ENCODE results near the gene ANKUB1. TPM values are rescaled to one million over a fixed set of nuclear protein-coding genes. Genes with fewer than 3 reads are reported as not detected.

ANKUB1 gene
- total RNA-seq, 1 donor from 2014 or later: not detected

DNA sequence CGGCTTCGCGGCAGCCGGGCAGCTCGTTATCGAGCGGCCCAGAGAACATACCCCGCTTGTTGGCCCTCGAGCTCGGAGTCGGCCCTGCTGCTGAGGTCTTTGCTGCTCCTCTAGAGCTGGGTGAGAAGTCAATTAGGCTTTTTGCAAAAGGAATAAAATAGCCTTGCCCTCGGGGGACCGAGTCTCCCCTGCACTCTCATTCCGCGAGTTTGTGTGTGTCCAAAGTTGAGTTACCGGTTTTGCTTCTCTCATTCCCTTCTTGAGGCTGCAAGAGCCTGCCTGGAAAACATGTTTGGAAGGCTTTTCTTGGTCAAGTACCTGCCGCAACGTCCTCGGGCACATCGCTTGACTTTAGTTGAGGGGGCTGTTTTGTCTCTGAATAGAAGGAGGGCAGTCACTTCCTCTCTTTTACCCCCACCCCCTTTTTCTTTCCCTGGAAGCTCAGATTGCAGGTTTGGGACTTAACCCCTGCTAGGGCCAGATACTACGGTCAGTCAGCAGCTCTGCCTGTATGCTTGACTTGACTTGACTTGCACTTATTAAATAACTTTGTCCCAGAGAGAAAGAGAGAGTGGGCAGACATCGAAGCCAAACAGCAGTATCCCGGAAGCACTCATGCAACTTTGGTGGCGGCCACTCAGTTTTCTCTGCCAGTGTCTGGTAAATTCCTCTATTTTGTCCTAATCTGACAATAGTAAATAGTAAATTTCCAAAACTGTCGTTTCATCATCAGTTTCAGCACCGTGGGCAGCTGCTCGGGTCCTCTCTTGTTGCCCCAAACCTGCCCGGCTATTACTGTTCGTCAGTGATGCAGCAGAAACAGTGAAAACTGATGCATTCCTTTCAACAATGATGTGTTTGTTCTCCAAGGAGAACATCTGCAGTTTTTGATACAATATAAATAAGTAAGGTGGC, 21.3 kb upstream of the ANKUB1 start:
- Mint-ChIP-seq H3K9me3 (no peaks in the 10 kb centered on the region), H3K27ac (peak overlapping the region; percentile 100)
- intact Hi-C loops (cut with micrococcal nuclease): loop anchor here (1.0 to 10.0 kb wide), 9 partner anchors 159 to 949 kb away; partner anchors contain the start of genes EIF2A, ERICH6, HLTF and HPS3

DNA sequence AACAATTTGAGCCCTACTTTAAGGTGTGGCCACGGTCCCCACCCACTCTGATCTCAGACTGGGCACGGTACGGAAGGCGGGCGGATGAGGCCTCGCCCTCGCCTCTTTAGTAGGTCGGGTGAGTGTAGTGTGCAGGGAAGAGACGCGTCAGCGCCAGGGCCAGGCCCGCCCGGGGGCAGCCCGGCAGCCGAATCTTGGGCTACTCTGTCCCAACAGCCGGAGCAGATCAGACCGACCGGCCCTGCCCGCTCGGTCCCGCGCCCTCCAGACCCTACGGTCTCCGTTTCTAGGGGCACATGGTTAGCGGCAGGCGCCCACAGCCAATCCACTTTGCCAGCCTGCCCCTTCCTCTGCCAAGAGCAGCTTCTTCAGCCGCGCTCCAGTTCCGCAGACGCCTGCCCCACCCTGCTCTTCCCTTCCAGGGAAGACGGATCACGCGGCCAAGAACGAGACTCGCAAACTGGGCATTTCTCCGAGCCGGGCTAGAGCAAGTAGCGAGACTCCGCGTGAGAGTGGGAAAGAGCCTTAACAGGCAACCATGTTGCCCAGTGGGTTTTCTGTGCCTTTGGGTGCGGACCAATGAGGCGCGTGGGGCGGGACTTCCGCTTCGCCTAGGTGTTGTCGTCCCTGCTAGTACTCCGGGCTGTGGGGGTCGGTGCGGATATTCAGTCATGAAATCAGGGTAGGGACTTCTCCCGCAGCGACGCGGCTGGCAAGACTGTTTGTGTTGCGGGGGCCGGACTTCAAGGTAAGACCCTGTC, 20.4 kb upstream of the ANKUB1 start, which contains the start of gene RNF13:
TSS of gene RNF13 (plus strand) at position 610 of the 761 bp plus-strand sequence. CDS start 32,812 bp downstream, outside the sequence.
- Mint-ChIP-seq H3K36me3 (ENCODE audit: low read depth) (peaks cover 18% of the 10 kb centered on the region), H3K4me1 (peaks cover 53% of the 10 kb centered on the region), H3K9me3 (no peaks in the 10 kb centered on the region), H3K27me3 (peaks cover 3% of the 10 kb centered on the region), H3K4me3 (peak within 1 kb of the TSS; percentile 99), H3K27ac (peak within 1 kb of the TSS; percentile 100)
- intact Hi-C loops (cut with micrococcal nuclease): loop anchor here (1.0 to 10.0 kb wide), 12 partner anchors 47 to 950 kb away; partner anchors contain the start of genes COMMD2, EIF2A, ERICH6 and GYG1
- TF ChIP-seq, protein P1, sequence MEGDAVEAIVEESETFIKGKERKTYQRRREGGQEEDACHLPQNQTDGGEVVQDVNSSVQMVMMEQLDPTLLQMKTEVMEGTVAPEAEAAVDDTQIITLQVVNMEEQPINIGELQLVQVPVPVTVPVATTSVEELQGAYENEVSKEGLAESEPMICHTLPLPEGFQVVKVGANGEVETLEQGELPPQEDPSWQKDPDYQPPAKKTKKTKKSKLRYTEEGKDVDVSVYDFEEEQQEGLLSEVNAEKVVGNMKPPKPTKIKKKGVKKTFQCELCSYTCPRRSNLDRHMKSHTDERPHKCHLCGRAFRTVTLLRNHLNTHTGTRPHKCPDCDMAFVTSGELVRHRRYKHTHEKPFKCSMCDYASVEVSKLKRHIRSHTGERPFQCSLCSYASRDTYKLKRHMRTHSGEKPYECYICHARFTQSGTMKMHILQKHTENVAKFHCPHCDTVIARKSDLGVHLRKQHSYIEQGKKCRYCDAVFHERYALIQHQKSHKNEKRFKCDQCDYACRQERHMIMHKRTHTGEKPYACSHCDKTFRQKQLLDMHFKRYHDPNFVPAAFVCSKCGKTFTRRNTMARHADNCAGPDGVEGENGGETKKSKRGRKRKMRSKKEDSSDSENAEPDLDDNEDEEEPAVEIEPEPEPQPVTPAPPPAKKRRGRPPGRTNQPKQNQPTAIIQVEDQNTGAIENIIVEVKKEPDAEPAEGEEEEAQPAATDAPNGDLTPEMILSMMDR (IDR thresholded peaks at IDR 0.05): no peak
- ATAC-seq (ENCODE audit: low read depth) (peak; percentile 88), DNase-seq (peak; percentile 87)
- POLR2A ChIA-PET: interaction anchor here (0.9 to 3.0 kb wide), 5 partner anchors 41 to 790 kb away, joined by 3 to 23 read pairs (median 3); partner anchors contain the start of genes COMMD2, PFN2, SELENOT and TSC22D2
- CTCF ChIA-PET: interaction anchor here (2.2 kb wide), 1 partner anchor 60 kb away, joined by 7 read pairs; the partner anchor contains the start of gene COMMD2

More for the DNA sequence above, 21.3 kb upstream of the ANKUB1 start:
- peak; percentile 8 for ATAC-seq (ENCODE audit: low read depth)
- Mint-ChIP-seq H3K36me3 (ENCODE audit: low read depth) (peaks cover 18% of the 10 kb centered on the region), H3K4me1 (peaks cover 57% of the 10 kb centered on the region), H3K4me3 (peak overlapping the region; percentile 99), H3K27me3 (no peaks in the 10 kb centered on the region)
- no peak for DNase-seq
- POLR2A ChIA-PET: interaction anchor here (0.9 to 3.0 kb wide), 6 partner anchors 31 to 789 kb away, joined by 3 to 23 read pairs (median 3); partner anchors contain the start of genes COMMD2, PFN2, SELENOT and TSC22D2
- TF ChIP-seq, protein P1 (IDR thresholded peaks at IDR 0.05): no peak
- CTCF ChIA-PET: interaction anchor here (1.4 to 2.2 kb wide), 2 partner anchors 41 to 61 kb away, joined by 3 to 7 read pairs; partner anchors contain the start of gene COMMD2

DNA sequence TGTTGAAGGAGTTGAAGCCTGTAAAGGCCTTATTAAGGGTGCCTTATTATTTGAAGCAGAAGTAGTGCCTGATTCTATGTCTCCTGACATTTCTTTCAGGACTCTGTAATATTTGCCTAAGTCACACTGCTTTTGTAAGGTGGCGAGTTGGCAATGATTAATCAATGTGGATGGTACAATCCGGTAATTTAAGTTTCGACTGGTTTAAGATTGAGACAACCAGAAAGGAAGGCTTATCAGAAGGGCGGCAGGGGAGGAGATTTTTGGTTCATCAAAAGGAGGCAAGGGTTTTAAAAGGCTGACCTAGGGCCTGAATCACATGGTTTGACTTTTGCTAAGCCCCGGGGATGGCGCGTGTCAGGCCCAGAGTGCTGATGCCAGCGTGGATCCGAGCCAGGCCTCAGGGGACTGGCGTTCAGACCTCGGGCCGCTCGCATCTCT, 19.8 kb upstream of the ANKUB1 start:
- peak overlapping the region; percentile 100 for H3K27ac Mint-ChIP-seq
- intact Hi-C loops (cut with micrococcal nuclease): loop anchor here (1.0 to 10.0 kb wide), 11 partner anchors 47 to 951 kb away; partner anchors contain the start of genes COMMD2, ERICH6, GYG1 and HLTF
- no peak for ATAC-seq (ENCODE audit: low read depth)
- CTCF ChIA-PET: no interaction called here
- POLR2A ChIA-PET: interaction anchor here (1.0 to 3.0 kb wide), 4 partner anchors 41 to 791 kb away, joined by 3 to 23 read pairs (median 4); partner anchors contain the start of genes COMMD2, PFN2 and SELENOT
- peak overlapping the region; percentile 99 for H3K4me3 Mint-ChIP-seq
- no peaks in the 10 kb centered on the region for H3K9me3 Mint-ChIP-seq
- peaks cover 18% of the 10 kb centered on the region for H3K36me3 Mint-ChIP-seq (ENCODE audit: low read depth)
- DNase-seq: no peak
- TF ChIP-seq, protein P1 (IDR thresholded peaks at IDR 0.05): no peak
- H3K27me3 Mint-ChIP-seq: peaks cover 3% of the 10 kb centered on the region
- H3K4me1 Mint-ChIP-seq: peaks cover 47% of the 10 kb centered on the region

DNA sequence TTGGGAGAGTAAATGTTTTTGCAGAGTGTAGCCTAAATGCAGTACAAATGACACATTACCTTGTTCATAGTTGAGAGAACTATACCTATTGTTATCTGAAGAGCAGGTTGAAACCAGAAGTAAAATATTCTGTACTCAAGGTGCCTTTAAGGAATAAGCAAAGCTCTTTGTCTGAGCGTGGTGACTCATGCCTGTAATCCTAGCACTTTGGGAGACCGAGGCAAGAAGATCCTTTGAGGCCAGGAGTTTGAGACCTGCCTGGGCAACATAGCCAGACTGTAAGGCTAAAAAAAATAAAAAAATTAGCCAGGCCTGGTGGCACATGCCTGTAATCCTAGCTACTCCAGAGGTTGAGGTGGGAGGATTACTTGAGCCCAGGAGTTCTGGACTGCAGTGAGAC, 18.5 kb upstream of the ANKUB1 start:
- H3K27ac Mint-ChIP-seq: no peak overlapping the region
- DNase-seq (no peak), ATAC-seq (ENCODE audit: low read depth) (no peak)
- H3K4me1 Mint-ChIP-seq: peaks cover 40% of the 10 kb centered on the region
- no peaks in the 10 kb centered on the region for H3K9me3 Mint-ChIP-seq
- H3K4me3 Mint-ChIP-seq: no peak overlapping the region
- CTCF ChIA-PET: interaction anchor here (0.7 to 1.2 kb wide), 2 partner anchors 30 to 37 kb away, joined by 3 read pairs; no protein-coding TSS in a partner anchor
- H3K27me3 Mint-ChIP-seq: peaks cover 3% of the 10 kb centered on the region
- TF ChIP-seq, protein P1 (IDR thresholded peaks at IDR 0.05): no peak
- H3K36me3 Mint-ChIP-seq (ENCODE audit: low read depth): peaks cover 15% of the 10 kb centered on the region
- POLR2A ChIA-PET: no interaction called here
- intact Hi-C loops (cut with micrococcal nuclease): loop anchor here (5.0 to 10.0 kb wide), 4 partner anchors 161 to 891 kb away; partner anchors contain the start of genes ERICH6, HLTF, HPS3 and PFN2
